ENCODE measurements around the gene PLXDC1.

DNA sequence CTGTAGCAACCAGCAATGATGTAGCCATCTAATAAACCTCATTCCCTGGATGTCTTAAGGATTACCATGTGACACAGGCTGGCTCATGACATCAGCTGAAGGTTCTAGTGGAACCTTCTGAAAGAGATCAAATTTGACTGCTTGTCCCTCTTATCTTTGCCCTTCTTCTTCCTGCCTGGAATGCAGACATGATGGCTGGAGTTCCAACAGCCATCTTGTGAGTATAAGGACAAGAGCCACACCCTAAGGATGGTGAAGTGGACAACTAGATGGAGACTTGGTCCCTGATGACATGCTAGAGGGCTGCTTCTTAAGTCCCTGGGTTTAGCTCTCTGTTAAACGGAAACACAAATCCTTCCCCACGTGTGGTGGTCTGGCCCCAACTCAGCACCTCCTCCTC is 37.6 kb downstream of the PLXDC1 start:
- TF ChIP-seq POLR2A (IDR thresholded peaks at IDR 0.05; ENCODE audit: low read depth, low read length) (no peak), POLR2AphosphoS5 (IDR thresholded peaks at IDR 0.05; ENCODE audit: low read depth, low read length) (no peak), TAF1 (IDR thresholded peaks at IDR 0.05; ENCODE audit: low read depth, low read length) (no peak), SPI1 (IDR thresholded peaks at IDR 0.05; ENCODE audit: low read depth, low read length) (no peak)

Measured in GM12891 (cell line).